Neural cell (in vitro differentiated cells): ENCODE data around the gene S1PR4. TPM values are rescaled to one million over a fixed set of nuclear protein-coding genes. Genes with fewer than 3 reads are reported as not detected.
A peak's percentile ranks its signal among the peaks of the same experiment; 100 is the strongest.

Source experiments
- H2AFZ ChIP-seq: fragments of 200-600, 300-800 bp; sonication (generic), shearing (Covaris generic); 2 replicates; pipeline ENCODE4 v1.6.0; 2014; ENCODE audit warnings: low read depth, mild to moderate bottlenecking, antibody characterized with exemption, low read length, moderate library complexity
- H3F3A ChIP-seq: fragments of 200-600 bp; shearing (Covaris generic); 2 replicates; pipeline ENCODE4 v1.6.1; 2016; ENCODE audit warnings: mild to moderate bottlenecking, moderate library complexity, mixed read lengths, antibody characterized with exemption, low read length; ENCODE audit not compliant: insufficient read depth, poor library complexity, severe bottlenecking
- H3K27ac ChIP-seq: fragments of 200-600, 300-800 bp; sonication (generic), shearing (Covaris generic); 2 replicates; pipeline ENCODE4 v1.5.1; 2014; ENCODE audit warnings: mild to moderate bottlenecking, low read length, moderate library complexity
- H3K27me3 ChIP-seq: fragments of 300-800, 200-600 bp; sonication (generic), shearing (Covaris generic); 2 replicates; pipeline ENCODE4 v1.6.0; 2014; ENCODE audit warnings: mild to moderate bottlenecking, low read depth, low read length, moderate library complexity; ENCODE audit not compliant: insufficient read depth
- H3K36me3 ChIP-seq: fragments of 300-800, 200-600 bp; sonication (generic), shearing (Covaris generic); 2 replicates; pipeline ENCODE4 v1.5.1; 2014; ENCODE audit warnings: mild to moderate bottlenecking, antibody characterized with exemption, low read length, moderate library complexity; ENCODE audit not compliant: insufficient read depth
- H3K4me2 ChIP-seq: fragments of 300-800, 200-600 bp; sonication (generic), shearing (Covaris generic); 2 replicates; pipeline ENCODE4 v1.6.0; 2014; ENCODE audit warnings: mild to moderate bottlenecking, low read length
- H3K4me3 ChIP-seq: fragments of 300-800, 200-600 bp; sonication (generic), shearing (Covaris generic); 2 replicates; pipeline ENCODE4 v1.5.1; 2014; ENCODE audit warnings: mild to moderate bottlenecking, low read length, moderate library complexity
- H3K79me2 ChIP-seq: fragments of 200-600 bp; shearing (Covaris generic); replicated peaks from 2 replicates; pipeline ENCODE4 v1.6.0; 2014; ENCODE audit warnings: mild to moderate bottlenecking, low read length, moderate library complexity; ENCODE audit not compliant: insufficient read depth
- H3K9ac ChIP-seq: fragments of 300-800, 200-600 bp; sonication (generic), shearing (Covaris generic); 2 replicates; pipeline ENCODE4 v1.6.1; 2016; ENCODE audit warnings: mild to moderate bottlenecking, low read length, mixed read lengths
- H3K9me2 ChIP-seq: fragments of 200-600 bp; shearing (Covaris generic); 2 replicates; pipeline ENCODE4 v1.6.1; 2016; ENCODE audit warnings: mild to moderate bottlenecking, low read length, mixed read lengths; ENCODE audit not compliant: insufficient read depth
- H3K9me3 ChIP-seq: fragments of 200-600, 300-800 bp; sonication (generic), shearing (Covaris generic); 2 replicates; pipeline ENCODE4 v1.6.1; 2016; ENCODE audit warnings: mild to moderate bottlenecking, mixed run types, low read length, moderate library complexity, mixed read lengths
- H4K20me1 ChIP-seq: fragments of 200-600 bp; shearing (Covaris generic); 2 replicates; pipeline ENCODE4 v1.6.1; 2016; ENCODE audit warnings: mild to moderate bottlenecking, mixed run types; ENCODE audit not compliant: insufficient read depth
- EP300 ChIP-seq: fragments of 450-650 bp; conservative IDR thresholded peaks from 2 replicates; pipeline ENCODE4 v1.6.1; 2014; ENCODE audit warnings: antibody characterized with exemption, mild to moderate bottlenecking, moderate library complexity; ENCODE audit not compliant: poor library complexity, severe bottlenecking
- EZH2 ChIP-seq: fragments of 200-600, 300-800 bp; shearing (Covaris generic), sonication (generic); IDR thresholded peaks from 2 replicates; pipeline ENCODE4 v1.6.1; 2014; ENCODE audit warnings: antibody characterized with exemption, low read length, borderline replicate concordance, mild to moderate bottlenecking; ENCODE audit not compliant: insufficient read depth, poor library complexity, severe bottlenecking
- MXI1 ChIP-seq: fragments of 450-650 bp; conservative IDR thresholded peaks from 2 replicates; pipeline ENCODE4 v1.6.1; 2014; ENCODE audit warnings: antibody characterized with exemption, mild to moderate bottlenecking; ENCODE audit not compliant: poor library complexity, severe bottlenecking
- POLR2AphosphoS5 ChIP-seq: IDR thresholded peaks from 2 replicates; pipeline ENCODE4 v1.6.1; 2012
- RAD21 ChIP-seq: fragments of 450-650 bp; conservative IDR thresholded peaks from 2 replicates; pipeline ENCODE4 v1.6.1; 2014; ENCODE audit warnings: antibody characterized with exemption, mild to moderate bottlenecking, moderate library complexity
- SMC3 ChIP-seq: fragments of 450-650 bp; conservative IDR thresholded peaks from 2 replicates; pipeline ENCODE4 v1.6.1; 2014; ENCODE audit warnings: antibody characterized with exemption, mild to moderate bottlenecking, moderate library complexity; ENCODE audit not compliant: poor library complexity
- TAF1 ChIP-seq: IDR thresholded peaks from 2 replicates; pipeline ENCODE4 v1.6.1; 2012; ENCODE audit warnings: low read depth
- polyA plus RNA-seq: library from polyadenylated mRNA; depleted of rRNA; stranded (reverse); fragments of >200 nt; gene quantifications from 2 replicates; pipeline ENCODE4 v1.2.3, GENCODE V29; 2014
- TF ChIP-seq, protein P1 (sequence below): fragments of 450-650 bp; IDR thresholded peaks from 2 replicates; pipeline ENCODE4 v1.5.1; 2014; ENCODE audit warnings: antibody characterized with exemption, mild to moderate bottlenecking, moderate library complexity; ENCODE audit not compliant: poor library complexity, severe bottlenecking
- TF ChIP-seq, protein P2 (sequence below): IDR thresholded peaks from 2 replicates; pipeline ENCODE4 v1.6.1; 2012; ENCODE audit warnings: borderline replicate concordance

The S1PR4 gene
- polyA plus RNA-seq, 1 donor from 2014 or later = not detected

DNA sequence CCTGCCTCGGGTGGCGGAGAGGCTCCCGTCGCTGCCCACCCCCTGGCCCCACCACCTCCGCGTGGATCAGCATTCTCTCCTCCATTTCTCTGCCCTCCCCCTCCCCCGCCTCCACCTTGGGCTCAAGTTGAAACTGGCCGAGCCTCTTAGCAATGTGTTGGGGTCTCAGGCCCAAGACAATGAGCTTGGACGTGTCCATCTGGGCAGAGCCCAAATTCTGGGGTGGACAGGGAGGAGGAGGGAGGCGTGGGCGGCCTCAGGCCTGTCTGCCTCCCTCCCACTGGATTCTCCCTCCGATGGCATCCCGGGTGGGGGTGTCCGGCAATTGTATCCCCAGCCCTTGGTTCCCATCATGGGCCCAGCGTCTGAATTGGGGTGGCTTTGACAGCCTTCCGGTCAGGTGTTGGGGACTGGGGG is 47.1 kb downstream of the S1PR4 start:
- no peak for TF ChIP-seq TAF1
- TF ChIP-seq SMC3 = no peak
- no peak for TF ChIP-seq POLR2AphosphoS5
- no peak for TF ChIP-seq MXI1
- TF ChIP-seq, protein P1, sequence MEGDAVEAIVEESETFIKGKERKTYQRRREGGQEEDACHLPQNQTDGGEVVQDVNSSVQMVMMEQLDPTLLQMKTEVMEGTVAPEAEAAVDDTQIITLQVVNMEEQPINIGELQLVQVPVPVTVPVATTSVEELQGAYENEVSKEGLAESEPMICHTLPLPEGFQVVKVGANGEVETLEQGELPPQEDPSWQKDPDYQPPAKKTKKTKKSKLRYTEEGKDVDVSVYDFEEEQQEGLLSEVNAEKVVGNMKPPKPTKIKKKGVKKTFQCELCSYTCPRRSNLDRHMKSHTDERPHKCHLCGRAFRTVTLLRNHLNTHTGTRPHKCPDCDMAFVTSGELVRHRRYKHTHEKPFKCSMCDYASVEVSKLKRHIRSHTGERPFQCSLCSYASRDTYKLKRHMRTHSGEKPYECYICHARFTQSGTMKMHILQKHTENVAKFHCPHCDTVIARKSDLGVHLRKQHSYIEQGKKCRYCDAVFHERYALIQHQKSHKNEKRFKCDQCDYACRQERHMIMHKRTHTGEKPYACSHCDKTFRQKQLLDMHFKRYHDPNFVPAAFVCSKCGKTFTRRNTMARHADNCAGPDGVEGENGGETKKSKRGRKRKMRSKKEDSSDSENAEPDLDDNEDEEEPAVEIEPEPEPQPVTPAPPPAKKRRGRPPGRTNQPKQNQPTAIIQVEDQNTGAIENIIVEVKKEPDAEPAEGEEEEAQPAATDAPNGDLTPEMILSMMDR = no peak
- no peak for TF ChIP-seq EZH2
- TF ChIP-seq EP300 = no peak
- TF ChIP-seq RAD21 = no peak
- TF ChIP-seq, protein P2, sequence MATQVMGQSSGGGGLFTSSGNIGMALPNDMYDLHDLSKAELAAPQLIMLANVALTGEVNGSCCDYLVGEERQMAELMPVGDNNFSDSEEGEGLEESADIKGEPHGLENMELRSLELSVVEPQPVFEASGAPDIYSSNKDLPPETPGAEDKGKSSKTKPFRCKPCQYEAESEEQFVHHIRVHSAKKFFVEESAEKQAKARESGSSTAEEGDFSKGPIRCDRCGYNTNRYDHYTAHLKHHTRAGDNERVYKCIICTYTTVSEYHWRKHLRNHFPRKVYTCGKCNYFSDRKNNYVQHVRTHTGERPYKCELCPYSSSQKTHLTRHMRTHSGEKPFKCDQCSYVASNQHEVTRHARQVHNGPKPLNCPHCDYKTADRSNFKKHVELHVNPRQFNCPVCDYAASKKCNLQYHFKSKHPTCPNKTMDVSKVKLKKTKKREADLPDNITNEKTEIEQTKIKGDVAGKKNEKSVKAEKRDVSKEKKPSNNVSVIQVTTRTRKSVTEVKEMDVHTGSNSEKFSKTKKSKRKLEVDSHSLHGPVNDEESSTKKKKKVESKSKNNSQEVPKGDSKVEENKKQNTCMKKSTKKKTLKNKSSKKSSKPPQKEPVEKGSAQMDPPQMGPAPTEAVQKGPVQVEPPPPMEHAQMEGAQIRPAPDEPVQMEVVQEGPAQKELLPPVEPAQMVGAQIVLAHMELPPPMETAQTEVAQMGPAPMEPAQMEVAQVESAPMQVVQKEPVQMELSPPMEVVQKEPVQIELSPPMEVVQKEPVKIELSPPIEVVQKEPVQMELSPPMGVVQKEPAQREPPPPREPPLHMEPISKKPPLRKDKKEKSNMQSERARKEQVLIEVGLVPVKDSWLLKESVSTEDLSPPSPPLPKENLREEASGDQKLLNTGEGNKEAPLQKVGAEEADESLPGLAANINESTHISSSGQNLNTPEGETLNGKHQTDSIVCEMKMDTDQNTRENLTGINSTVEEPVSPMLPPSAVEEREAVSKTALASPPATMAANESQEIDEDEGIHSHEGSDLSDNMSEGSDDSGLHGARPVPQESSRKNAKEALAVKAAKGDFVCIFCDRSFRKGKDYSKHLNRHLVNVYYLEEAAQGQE = no peak
- H3K27ac ChIP-seq = peak overlapping the region; percentile 75

DNA sequence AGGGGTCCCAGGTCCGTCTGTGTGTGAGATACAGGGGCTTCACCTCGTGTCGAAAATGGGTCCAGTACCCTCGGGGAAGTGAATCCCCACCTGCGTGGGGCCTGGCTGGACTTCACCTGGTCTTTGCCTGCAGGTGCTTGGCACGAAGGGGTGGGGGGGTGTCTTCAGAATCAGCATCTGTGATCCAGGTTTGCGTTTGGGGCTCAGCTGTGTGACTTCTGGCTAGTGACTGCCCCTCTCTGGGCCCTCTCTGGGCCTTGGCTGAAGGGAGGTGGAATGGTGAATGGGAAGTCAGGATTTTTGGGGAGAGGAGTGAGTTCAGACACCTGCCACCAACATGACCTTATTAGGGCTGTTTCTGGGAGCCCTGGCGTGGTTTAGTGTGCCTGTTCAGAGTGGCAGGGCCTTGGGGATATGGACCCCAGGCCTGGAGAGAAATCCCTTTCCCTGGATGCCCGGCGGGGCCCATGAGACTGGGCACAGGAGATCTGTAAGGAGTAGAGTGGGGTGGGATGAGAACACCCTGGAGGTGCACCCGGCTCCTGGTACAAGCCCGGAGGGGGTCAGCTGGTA is 48.6 kb downstream of the S1PR4 start:
- H3K9me2 ChIP-seq = no peaks in the 10 kb centered on the region
- H3K27me3 ChIP-seq = no peaks in the 10 kb centered on the region
- H3K9ac ChIP-seq = peak overlapping the region; percentile 93
- H3K4me3 ChIP-seq = peak overlapping the region; percentile 96
- H3K4me2 ChIP-seq = peak overlapping the region; percentile 97
- H2AFZ ChIP-seq = no peak overlapping the region
- no peaks in the 10 kb centered on the region for H3K9me3 ChIP-seq
- H4K20me1 ChIP-seq = peaks cover 17% of the 10 kb centered on the region
- H3K36me3 ChIP-seq = no peaks in the 10 kb centered on the region
- H3K27ac ChIP-seq = peak overlapping the region; percentile 28
- TF ChIP-seq MXI1 (no peak), POLR2AphosphoS5 (no peak), SMC3 (no peak), RAD21 (no peak), TAF1 (no peak), EZH2 (no peak), EP300 (no peak)
- TF ChIP-seq, protein P1 = no peak
- TF ChIP-seq, protein P2 = no peak
- H3K79me2 ChIP-seq = peaks cover 60% of the 10 kb centered on the region
- H3F3A ChIP-seq = peaks cover 2% of the 10 kb centered on the region

More for the DNA sequence above, 47.1 kb downstream of the S1PR4 start:
- H3K27me3 ChIP-seq = no peaks in the 10 kb centered on the region
- H2AFZ ChIP-seq = no peak overlapping the region
- peak overlapping the region; percentile 97 for H3K4me2 ChIP-seq
- peak overlapping the region; percentile 93 for H3K9ac ChIP-seq
- no peaks in the 10 kb centered on the region for H3K36me3 ChIP-seq
- H3K9me2 ChIP-seq = no peaks in the 10 kb centered on the region
- H3F3A ChIP-seq = peaks cover 2% of the 10 kb centered on the region
- H3K79me2 ChIP-seq = peaks cover 48% of the 10 kb centered on the region
- H3K4me3 ChIP-seq = peak overlapping the region; percentile 96
- H3K9me3 ChIP-seq = no peaks in the 10 kb centered on the region
- peaks cover 17% of the 10 kb centered on the region for H4K20me1 ChIP-seq
